ENCODE data around the gene NTNG2.

NTNG2 gene

GRCh38 chr9:132172185-132172584 is 10.3 kb downstream of the NTNG2 start:
- DNase-seq (ENCODE audit: low read depth): no peak

GRCh38 chr9:132175431-132175830 is 13.6 kb downstream of the NTNG2 start:
- no peak for DNase-seq (ENCODE audit: low read depth)

- no peak for DNase-seq (ENCODE audit: low read depth)
These were observed 14.5 kb downstream of the NTNG2 start for GRCh38 chr9:132176338-132176737.

GRCh38 chr9:132181796-132182313 is 20.0 kb downstream of the NTNG2 start:
- DNase-seq (ENCODE audit: low read depth): no peak

GRCh38 chr9:132182314-132183091 is 20.6 kb downstream of the NTNG2 start:
- no peak for DNase-seq (ENCODE audit: low read depth)

GRCh38 chr9:132183134-132183533 is 21.3 kb downstream of the NTNG2 start:
- no peak for DNase-seq (ENCODE audit: low read depth)

GRCh38 chr9:132183715-132184114 is 21.9 kb downstream of the NTNG2 start:
- no peak for DNase-seq (ENCODE audit: low read depth)

GRCh38 chr9:132184124-132184523 is 22.3 kb downstream of the NTNG2 start:
- no peak for DNase-seq (ENCODE audit: low read depth)

GRCh38 chr9:132185073-132186009 is 23.5 kb downstream of the NTNG2 start:
- DNase-seq (ENCODE audit: low read depth): no peak

- DNase-seq (ENCODE audit: low read depth): no peak
These were observed 25.3 kb downstream of the NTNG2 start for GRCh38 chr9:132187121-132187620.

- no peak for DNase-seq (ENCODE audit: low read depth)
These were observed 29.1 kb downstream of the NTNG2 start for GRCh38 chr9:132190966-132191365.

- no peak for DNase-seq (ENCODE audit: low read depth)
These were observed 30.9 kb downstream of the NTNG2 start for GRCh38 chr9:132192728-132193127.

- no peak for DNase-seq (ENCODE audit: low read depth)
These were observed 31.6 kb downstream of the NTNG2 start for GRCh38 chr9:132193227-132194124.

GRCh38 chr9:132194508-132194907 is 32.6 kb downstream of the NTNG2 start:
- DNase-seq (ENCODE audit: low read depth): no peak

- no peak for DNase-seq (ENCODE audit: low read depth)
These were observed 35.5 kb downstream of the NTNG2 start for GRCh38 chr9:132197315-132197714.

GRCh38 chr9:132197856-132198550 is 36.1 kb downstream of the NTNG2 start:
- DNase-seq (ENCODE audit: low read depth): no peak

- DNase-seq (ENCODE audit: low read depth): no peak
These were observed 37.2 kb downstream of the NTNG2 start for GRCh38 chr9:132199056-132199455.

- no peak for DNase-seq (ENCODE audit: low read depth)
These were observed 38.8 kb downstream of the NTNG2 start for GRCh38 chr9:132200706-132201105.

GRCh38 chr9:132201139-132201538 is 39.3 kb downstream of the NTNG2 start:
- DNase-seq (ENCODE audit: low read depth): no peak

- DNase-seq (ENCODE audit: low read depth): no peak
These were observed 40.2 kb downstream of the NTNG2 start for GRCh38 chr9:132201780-132202703.

Measured in CMK (cell line).